ENCODE data around the gene HSD17B12.
"Not testable (repeated sequence)": the region's sequence is repeated elsewhere in the genome, so short reads cannot be mapped to it uniquely, and the experiment has no call there.

The HSD17B12 gene

DNA sequence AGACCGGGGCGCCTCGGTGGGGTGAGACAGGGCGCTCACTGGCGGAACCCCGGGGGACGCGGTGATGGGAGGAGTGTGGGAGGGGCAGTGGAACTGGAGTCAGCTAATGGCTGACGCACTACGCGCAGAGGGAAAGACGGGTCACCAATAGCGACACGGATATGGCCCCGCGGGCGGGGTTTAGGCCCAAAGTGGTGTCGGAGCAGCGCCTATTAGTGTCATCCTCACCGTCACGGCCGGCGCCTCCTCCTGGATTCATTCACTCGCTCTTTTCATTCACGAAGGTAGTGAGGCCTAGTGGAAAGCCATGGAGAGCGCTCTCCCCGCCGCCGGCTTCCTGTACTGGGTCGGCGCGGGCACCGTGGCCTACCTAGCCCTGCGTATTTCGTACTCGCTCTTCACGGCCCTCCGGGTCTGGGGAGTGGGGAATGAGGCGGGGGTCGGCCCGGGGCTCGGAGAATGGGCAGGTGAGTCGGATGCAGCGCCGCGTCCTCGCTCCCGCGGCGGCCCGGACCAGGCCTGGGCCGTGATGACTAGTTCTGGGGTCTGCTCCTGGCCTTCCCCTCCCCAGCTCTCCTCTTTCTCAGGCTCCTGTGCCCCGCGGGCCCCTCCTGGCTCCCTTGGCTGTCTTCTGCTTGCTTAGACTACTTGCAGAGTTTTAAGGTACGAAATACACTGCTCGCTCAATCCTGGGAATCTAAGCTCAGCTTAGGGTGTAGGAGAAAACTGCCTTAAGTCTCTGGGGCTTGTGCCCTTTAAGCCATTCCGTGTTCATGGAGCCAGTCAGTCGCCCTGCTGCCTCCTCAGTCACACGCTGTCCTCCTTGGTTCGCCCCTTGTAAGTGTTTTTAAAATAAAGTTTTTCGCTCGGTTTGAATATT, at the start of gene HSD17B12:
Gene HSD17B12 (plus strand): TSS at position 218 of the 880 bp plus-strand sequence. CDS start 90 bp downstream, at position 308.
- peak; percentile 97 for DNase-seq

DNA sequence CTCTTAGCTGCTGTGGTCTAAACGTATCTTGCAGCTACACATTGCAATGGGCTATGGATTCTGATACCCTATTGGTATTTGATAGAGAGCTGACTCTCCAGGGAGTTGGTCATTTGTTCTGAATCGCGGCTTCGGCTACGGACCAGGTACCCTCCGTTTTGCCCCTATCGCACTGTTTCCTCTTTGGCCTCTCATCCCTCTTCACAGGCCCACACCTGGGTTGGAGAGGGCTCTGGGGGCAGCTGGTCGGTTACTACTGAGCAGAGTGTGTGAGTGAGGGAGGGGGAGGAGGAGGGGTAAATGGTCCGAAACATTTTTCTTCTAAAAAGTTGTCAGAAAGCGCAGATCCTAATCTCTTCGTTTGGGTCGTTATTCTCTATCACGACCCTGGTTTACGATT, 48.8 kb upstream of the HSD17B12 start:
- no peak for DNase-seq

DNA sequence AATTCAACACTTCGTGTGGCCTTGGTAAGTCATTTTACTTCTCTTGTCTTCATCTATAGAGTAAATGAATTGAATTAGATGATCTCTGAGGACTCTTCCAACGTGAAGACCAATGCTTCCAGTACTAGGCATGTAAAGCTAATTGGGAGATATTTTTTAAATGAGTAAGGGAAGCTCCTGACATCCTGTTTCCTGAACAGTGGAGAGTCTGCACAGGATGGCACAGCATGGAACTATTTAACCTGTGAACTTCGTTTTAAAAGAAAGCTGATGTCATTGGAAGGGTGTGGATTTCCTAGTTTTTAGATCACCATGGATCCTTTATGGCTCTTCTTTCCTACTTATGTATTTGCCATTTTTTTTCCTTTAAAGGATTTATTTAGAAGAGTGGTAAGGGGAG, 48.4 kb upstream of the HSD17B12 start:
- DNase-seq: no peak

DNA sequence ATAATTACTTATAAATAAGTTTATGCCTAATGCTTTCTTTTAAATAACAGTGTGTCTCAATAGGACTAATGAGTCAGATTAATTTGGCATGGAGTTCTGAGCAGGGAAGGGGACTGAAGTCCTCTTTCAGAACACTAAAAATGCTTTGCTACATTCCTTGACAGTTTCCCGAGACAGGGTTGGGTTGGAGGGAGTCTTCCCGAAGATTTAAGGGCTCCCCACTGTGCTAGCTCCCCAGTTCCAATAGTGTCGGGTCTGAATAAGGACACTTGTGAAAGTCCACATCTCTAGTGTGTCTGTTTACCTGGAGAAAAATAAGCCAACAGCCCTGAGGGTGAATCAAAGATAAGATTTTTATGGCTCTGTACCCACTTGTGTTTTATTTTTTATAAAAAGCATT, 41.8 kb upstream of the HSD17B12 start:
- no peak for DNase-seq

DNA sequence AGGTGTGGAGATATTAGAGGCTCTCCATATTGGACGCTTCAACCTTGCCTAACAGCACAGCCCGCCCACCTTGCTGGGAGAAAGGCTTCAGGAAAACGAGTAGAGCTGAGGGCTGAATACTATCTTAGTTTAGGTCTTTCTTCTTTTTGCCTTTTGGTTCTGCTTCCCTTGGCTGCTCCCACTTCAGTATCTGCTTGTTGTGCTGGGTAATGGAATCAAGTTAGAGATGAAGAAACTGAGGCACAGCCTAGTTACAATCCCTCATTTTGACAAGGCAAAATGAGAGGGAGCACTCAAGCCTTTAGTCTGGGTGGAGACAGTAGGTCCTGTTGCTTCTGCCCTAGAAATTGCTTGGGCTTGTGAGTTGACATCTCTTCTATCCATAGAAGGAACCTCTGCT, 41.3 kb upstream of the HSD17B12 start:
- DNase-seq: no peak

DNA sequence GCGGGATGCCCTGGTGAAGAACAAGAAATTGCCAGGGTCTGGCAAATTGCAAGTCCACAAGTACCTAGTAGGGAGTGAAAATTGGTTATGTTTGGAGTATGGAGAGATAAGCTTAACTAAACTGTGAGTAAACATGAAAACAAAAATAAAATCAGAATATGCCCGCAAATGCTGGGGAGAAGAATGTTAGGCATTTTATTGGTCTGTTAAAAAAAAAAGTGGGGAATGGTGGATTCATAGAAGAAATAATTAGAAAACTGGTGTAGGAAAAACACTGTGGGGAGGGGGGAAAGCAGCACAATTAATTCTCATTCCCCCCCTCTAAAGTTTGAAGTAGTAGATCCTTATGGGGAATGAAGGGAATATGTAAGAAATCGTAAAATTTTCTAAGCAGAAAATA, 40.6 kb upstream of the HSD17B12 start:
- DNase-seq: no peak

DNA sequence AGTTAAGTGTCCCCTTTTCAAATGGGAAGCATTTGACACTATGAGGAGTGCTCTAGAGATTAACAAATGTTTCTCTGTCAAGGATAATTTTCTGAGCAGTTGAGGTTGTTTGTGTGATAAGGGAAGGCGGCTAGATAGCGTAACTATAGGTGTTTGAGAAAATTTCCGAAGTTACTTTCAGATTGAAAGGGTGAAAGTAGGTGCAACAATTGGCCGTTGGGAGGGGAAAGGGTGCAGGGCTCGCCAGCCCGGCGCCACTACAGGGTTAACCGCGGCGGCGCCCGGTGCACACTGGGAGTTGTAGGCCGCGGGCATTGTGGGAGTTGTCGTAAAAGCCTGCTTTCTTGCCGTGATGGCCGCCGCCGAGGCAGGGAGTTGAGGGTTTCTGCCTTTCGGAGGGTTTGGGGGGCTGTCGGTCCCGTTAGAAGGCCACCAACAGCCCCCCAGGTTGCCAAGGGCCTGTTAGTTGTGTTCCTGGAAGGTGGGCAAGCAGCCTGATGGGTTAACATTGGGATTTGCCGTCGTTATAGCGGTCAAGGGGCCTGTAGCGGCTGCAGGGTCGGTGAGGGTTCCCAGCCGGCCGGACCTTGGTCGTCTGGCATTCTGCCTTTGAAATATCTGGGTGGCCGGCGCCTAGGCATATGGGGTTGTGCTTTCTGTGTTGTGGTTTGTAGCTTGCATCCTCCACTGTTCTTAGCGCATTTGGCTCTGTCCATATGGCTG, 36.5 kb upstream of the HSD17B12 start:
- DNase-seq: peak; percentile 65

DNA sequence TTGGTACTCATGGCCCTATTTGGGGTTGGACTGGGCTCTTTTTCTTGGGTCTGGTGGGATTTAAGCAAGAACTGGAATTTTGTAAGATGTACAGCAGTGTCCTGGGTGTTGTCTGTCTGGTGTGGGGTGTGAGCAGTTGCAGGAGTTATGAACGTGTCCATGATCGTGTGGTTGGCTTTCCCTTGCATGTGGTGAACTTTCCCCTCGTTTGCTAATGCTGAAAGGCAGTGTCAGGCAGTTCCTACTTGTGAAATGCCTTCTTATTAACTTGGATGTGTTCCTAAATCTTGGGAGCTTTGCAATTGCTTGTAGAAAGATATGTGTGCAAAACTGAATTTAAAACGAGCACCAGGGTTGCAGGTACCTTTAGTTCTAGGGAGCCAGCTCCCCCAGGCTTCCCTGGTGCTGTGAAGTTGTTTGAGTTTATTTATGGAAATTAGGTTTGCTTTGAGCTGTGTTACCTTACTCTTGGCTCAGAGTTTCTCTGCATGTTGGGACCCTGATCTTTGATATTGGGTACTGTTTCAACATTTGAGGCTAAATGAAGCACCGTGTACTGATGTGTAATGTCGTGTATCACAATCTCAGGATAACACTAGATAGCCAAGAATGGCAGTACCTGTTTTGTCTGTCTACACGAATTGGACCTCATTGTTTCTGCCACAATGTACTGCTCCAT, 35.8 kb upstream of the HSD17B12 start:
- DNase-seq: no peak

DNA sequence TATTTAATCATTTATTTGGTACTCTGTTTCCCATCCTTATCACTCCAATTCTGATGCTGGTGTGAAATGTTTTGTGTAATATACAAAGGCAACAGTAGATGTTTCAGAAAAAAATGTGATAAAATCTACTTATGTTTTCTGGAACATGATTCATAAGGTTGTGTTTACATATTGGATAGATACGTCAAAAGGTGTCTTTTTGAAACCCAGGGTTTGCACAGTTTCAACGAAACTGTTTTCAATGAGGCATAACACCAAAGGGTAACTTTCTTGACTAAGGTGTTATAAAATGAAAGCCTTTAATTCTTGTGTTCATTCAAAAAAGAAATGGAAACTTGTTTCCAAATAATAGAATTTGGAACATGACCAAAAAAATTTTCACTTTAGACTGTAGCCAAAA, 33.8 kb upstream of the HSD17B12 start:
- no peak for DNase-seq

DNA sequence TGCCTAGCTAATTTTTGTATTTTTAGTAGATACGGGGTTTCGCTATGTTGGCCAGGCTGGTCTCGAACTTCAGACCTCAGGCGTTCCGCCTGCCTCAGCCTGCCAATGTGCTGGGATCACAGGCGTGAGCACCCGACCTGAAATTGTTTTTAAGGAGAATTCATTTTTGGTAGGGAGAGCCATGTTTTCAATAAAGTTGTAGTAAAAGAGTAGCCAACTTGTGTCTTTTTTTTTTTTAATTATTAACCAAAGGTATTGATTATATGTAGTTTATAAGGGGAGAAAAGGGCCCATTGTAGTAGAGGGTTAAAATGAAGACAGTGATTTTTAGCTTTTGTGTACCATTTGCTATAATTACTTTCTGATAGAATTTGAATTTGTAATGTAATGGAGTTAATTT, 31.6 kb upstream of the HSD17B12 start:
- no peak for DNase-seq

DNA sequence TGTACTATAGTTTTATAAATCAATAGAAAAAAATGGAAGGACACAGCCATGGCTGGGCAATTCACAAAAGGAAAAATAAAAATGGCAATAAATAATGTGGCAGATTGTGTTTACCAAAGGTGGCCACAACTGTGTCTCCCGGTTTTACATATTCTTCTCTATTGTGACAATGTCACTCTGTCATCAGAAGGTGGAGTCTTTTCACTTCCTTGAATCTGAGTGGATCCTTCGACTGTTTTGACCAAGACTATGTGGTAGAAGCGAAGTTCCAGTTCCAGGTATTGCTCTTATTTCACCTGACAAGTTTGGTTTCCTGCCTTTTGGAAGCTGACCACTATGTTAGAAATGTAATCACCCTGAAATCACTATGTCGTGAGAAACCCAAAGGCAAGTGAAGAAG, 31.0 kb upstream of the HSD17B12 start:
- DNase-seq: no peak

DNA sequence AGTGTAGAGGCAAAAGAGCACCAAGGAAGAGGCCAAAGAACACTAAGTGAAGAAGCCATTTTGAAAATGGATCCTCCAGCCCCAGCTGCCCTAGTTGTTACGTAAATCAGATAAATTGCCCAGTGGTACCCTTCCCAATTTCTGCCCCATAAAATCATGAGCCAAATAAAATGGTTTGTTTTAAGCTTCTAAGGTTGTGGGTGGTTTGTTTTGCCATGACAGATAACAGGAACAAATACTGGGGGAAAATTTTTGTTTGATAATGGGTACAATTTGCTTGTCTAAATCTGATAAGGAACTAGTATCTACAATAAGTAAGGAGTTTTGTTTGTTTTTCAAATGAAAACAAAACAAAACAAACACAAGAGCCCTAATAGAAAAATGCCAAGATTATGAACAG, 30.6 kb upstream of the HSD17B12 start:
- DNase-seq: no peak

DNA sequence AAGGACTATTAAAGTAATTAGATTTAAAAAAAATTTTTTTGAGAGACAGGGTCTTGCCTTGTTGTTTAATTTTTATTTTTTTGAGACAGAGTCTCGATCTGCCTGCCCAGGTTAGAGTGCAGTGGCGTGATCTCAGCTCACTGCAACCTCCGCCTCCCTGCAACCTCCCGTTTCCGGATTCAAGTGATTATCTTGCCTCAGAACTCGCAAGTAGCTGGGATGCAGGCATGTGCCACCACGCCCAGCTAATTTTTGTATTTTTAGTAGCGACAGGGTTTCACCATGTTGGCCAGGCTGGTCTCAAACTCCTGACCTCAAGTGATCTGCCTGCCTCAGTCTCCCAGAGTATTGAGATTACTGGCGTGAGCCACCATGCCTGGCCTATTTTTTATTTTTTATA, 17.5 kb upstream of the HSD17B12 start:
- DNase-seq: not testable (repeated sequence)

DNA sequence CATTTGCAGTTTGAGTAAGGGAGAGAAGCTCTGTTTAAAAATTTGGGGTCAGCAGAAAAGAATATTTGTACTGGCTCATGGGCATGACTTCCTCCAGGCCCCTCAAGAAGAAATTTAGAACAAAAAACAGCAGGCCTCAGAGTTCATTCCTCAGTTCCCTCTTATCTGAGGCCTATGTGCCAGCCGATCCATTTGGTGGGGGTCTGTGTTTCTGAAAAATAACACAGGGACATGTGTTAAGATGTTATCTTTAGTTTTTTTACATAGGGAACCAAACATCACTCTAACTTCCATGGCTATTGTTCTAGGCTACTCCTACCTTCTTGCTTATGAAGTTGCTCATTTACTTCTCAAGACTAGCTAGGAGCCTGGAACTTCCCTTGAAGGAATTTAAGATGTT, 16.2 kb upstream of the HSD17B12 start:
- no peak for DNase-seq

DNA sequence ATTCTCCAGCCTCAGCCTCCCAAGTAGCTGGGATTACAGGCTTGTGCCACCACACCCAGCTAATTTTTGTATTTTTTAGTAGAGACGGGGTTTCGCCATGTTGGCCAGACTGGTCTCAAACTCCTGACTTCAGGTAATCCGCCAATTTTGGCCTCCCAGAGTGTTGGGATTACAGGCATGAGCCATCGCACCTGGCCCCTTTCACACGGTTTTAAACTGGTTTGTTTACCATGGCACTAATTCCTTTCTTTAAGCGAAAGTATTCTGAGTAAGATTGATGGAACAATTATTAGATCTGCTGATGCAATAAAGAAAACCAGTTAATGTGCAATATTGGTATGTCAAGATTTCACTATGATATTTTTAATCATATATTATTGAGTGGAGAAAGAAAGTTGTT, 9.3 kb upstream of the HSD17B12 start:
- DNase-seq: not testable (repeated sequence)

DNA sequence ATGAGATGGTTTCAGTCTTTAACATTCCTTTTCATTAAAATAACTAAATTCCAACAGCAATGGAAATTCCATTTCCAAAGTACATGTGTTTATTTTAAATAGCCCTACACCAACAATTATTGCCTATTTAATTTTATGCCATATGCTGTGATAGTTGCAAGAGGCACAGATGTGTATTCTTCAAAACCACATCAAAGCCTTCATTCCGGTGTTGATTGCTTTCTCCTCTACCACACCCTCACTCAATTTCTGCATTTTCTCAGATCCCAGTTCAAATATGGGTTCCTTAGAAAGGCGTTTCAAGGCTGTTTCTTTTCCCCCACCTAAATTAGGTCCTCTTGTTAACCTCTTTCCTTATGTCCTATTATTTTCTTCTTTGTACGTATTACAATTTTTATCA, 6.0 kb upstream of the HSD17B12 start:
- no peak for DNase-seq

DNA sequence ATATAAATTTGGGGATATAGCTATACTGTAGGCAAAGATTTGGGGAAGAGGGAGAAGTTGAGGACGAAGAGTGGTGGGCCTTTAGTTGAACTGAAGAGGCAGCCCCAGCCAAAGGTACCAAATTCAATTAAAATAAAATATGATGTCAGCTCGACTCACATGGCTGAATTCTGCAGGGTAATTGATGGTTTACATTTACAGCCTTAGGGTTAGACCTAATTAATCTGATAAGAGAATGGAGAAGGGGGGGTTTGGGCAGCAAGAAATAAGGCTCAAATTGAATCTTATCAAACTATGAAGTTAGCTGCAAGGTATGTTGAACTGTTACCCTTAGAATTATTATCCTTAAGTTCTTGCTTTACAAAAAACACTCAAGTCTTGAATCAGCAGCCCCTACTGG, 3.6 kb upstream of the HSD17B12 start:
- no peak for DNase-seq

DNA sequence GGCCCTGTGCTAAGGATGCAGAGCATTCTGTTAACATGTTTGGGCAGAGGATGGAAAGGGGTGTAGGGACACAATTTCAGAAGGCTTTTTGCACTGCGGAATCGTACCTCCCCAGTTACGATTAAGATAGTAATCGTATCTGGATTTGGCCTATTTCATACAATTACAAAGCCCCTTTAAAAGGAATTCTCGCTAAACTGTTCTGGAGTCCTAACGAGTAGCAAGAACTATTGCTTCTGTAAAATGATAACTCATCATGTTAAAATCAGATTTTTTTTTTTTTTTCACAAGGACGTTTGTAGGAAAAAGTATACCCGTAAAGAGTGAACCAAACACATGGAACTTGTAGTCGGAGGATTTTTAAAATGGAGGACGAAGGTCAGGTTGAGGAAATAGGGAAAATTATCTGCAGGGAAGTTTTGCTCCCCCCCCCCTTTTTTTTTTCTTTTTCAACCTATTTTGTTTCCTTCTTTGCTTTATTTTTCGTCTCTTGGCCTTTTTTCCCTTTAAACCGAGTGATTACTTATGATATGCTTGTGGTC, 934 bp downstream of the HSD17B12 start:
- no peak for DNase-seq

DNA sequence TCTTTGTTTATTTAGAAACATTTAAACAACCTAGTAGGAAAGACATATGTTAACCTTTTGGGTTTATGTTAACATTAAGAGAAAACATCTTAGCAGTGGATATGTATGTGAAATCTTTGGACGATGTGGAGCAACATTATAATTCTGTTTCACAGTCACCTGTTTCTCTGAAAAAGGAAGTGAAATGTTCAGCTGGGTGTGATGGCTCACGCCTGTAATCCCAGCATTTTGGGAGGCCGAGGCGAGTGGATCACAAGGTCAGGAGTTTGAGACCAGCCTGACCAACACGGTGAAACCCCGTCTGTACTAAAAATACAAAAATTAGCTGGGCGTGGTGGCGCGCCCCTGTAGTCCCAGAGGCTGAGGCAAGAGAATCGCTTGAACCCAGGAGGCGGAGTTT, 1.5 kb downstream of the HSD17B12 start:
- DNase-seq: not testable (repeated sequence)

DNA sequence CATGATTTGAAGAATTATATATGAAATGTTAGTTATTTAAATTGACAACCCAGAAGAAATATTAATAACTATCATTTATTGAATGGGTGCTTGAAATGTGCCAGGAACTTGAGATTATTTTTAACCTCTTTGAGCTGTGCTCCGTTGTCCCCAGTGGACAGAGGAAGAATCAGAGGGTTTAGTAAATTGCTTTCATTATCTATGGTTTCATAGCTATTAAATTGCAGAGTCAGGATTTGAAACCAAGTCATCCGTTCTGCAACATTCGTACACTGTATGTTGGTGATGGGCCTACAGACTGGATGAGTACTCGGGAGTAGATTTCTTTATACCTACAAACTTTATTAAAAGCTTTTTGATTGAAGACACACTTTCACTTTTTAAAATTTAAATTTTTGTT, 4.9 kb downstream of the HSD17B12 start:
- DNase-seq: no peak

DNA sequence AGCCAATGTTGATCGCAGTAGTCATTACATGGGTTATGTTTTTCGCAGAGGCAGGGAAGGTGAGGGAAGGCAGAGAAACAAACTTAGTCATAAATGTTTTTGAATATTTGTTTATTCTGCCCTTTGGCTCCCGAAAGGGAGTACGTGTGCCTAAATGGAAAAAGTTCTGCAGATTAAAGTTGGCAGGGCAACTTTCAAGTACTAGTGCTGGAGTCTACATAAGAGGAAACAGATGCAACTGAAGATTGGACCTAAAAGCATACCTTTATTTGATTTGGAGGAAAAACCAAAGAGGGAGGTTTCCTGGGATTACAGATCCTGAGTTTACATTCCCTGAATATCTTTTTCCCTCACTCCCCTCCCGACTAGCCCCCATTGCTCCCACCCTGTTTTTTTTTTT, 5.7 kb downstream of the HSD17B12 start:
- DNase-seq: no peak

DNA sequence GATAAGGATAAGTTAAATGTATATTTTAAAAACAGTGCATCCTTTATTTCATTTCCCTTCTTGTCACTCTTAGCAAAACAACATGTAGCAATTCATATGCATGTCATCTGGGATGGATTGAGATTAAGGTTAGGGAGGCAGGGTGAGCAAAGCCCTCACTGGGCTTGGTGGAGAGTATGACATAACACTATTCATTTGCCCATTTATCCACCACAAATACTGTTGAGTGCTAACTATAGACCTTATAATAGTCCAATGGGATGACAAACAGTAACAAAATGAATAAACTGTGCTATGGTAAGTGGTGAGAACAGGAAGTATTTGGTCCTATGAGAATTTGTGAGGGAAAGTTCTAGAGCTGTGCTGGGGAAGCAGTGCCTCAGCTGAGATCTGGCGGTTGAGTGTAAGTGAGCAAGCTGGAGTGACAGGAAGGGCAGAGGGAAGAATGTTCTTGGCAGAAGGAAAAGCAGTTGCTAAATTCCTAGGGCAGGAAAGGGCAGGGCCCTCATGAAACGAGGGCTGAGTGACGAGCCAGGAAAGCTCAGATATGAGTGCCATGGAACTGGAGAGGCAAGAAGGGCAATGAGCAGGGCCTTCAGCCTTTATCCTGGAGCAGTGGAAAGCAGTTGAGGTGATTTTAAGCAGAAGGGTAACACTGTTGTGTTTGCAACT, 6.7 kb downstream of the HSD17B12 start:
- no peak for DNase-seq

DNA sequence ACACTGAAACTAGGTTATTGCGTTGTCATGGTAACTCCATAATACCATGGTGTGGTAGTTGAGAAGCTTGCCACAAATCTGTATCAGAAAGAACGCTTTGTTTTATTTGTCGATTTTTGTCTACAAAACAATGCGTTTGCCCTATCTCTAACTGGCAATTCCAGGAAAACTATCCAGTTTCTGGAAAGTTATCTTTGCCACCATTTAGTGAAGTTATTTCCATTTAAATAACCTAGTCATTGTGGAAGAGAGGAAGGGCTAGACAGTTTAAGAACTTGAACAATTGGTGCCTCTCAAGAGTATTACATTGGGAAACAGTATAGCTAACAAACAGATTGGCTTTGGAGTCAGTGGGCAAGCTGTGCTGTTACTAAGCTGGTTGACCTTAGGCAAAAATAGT, 7.9 kb downstream of the HSD17B12 start:
- DNase-seq: no peak
